Liver (tissue), 9 donors: ENCODE data around the gene ORAI3. TPM values are rescaled to one million over a fixed set of nuclear protein-coding genes. Genes with fewer than 3 reads are reported as not detected.

Experiments used
- DNase-seq: peaks from one replicate; pipeline ENCODE4 v3.0.0-alpha.2; 2017; ENCODE audit warnings: low spot score
- H3K27ac ChIP-seq, 2 donors: one replicate each; pipeline ENCODE4 v1.7.0; 2013; ENCODE audit warnings: inconsistent platforms in 2 of 2, low read length in 2 of 2, control low read depth in 1 of 2, low read depth in 1 of 2, mild to moderate bottlenecking in 1 of 2
- H3K27me3 ChIP-seq, 4 donors: one replicate each; pipeline versions ENCODE4 v1.6.1 to v1.7.0; 2013; ENCODE audit warnings: low read length in 3 of 4, inconsistent platforms in 1 of 4, mild to moderate bottlenecking in 1 of 4, moderate library complexity in 1 of 4; ENCODE audit not compliant: control insufficient read depth in 4 of 4, insufficient read depth in 4 of 4
- H3K36me3 ChIP-seq, 4 donors: one replicate each; pipeline versions ENCODE4 v1.6.1 to v1.7.0; 2013; ENCODE audit warnings: low read length in 3 of 4, mild to moderate bottlenecking in 3 of 4, low read depth in 1 of 4, moderate library complexity in 1 of 4; ENCODE audit not compliant: control insufficient read depth in 4 of 4, insufficient read depth in 3 of 4
- H3K4me1 ChIP-seq, 4 donors: one replicate each; pipeline versions ENCODE4 v1.6.1 to v1.7.0; 2013; ENCODE audit warnings: low read length in 3 of 4, mild to moderate bottlenecking in 3 of 4, moderate library complexity in 1 of 4; ENCODE audit not compliant: control insufficient read depth in 4 of 4, insufficient read depth in 4 of 4
- H3K4me3 ChIP-seq, 3 donors: one replicate each; pipeline versions ENCODE4 v1.6.1 to v1.7.0; 2013; ENCODE audit warnings: low read length in 3 of 3, control low read depth in 1 of 3, low read depth in 1 of 3, mild to moderate bottlenecking in 1 of 3
- H3K9ac ChIP-seq, 2 donors: one replicate each; pipeline ENCODE4 v1.7.0; 2013; ENCODE audit warnings: low read length in 2 of 2, mild to moderate bottlenecking in 2 of 2, moderate library complexity in 2 of 2, control low read depth in 1 of 2, low read depth in 1 of 2
- H3K9me3 ChIP-seq, 4 donors: one replicate each; pipeline versions ENCODE4 v1.6.1 to v1.7.0; 2013; ENCODE audit warnings: low read length in 3 of 4; ENCODE audit not compliant: control insufficient read depth in 4 of 4
- ATF3 ChIP-seq: IDR thresholded peaks from 2 replicates; pipeline ENCODE4 v1.6.1; 2016; ENCODE audit warnings: antibody characterized with exemption
- CTCF ChIP-seq: fragments of 150-350 bp; IDR thresholded peaks from 2 replicates; pipeline ENCODE4 v1.5.1; 2017; ENCODE audit warnings: improper control_type of control experiment, low read depth, low read length; ENCODE audit not compliant: missing input control
- EGR1 ChIP-seq, 2 donors: IDR thresholded peaks; 2 replicates each; pipeline ENCODE4 v1.6.1; 2016 to 2018; ENCODE audit warnings: antibody characterized with exemption in 2 of 2, low read depth in 2 of 2
- FOXA1 ChIP-seq: IDR thresholded peaks from 2 replicates; pipeline ENCODE4 v1.6.1; 2016; ENCODE audit warnings: antibody characterized with exemption
- FOXA2 ChIP-seq: IDR thresholded peaks from 2 replicates; pipeline ENCODE4 v1.6.1; 2016; ENCODE audit warnings: antibody characterized with exemption
- GABPA ChIP-seq, 2 donors: IDR thresholded peaks in 1 of 2; conservative IDR thresholded peaks in 1 of 2; 2 replicates each; pipeline ENCODE4 v1.6.1; 2016; ENCODE audit warnings: antibody characterized with exemption in 2 of 2, mild to moderate bottlenecking in 1 of 2, moderate library complexity in 1 of 2
- HNF4A ChIP-seq, 2 donors: conservative IDR thresholded peaks; 2 replicates each; pipeline ENCODE4 v1.6.1; 2016; ENCODE audit warnings: antibody characterized with exemption in 2 of 2, mild to moderate bottlenecking in 2 of 2
- HNF4G ChIP-seq: IDR thresholded peaks from 2 replicates; pipeline ENCODE4 v1.6.1; 2016; ENCODE audit warnings: antibody characterized with exemption
- JUND ChIP-seq, 2 donors: IDR thresholded peaks; 2 replicates each; pipeline ENCODE4 v1.6.1; 2016; ENCODE audit warnings: antibody characterized with exemption in 2 of 2
- MAX ChIP-seq: IDR thresholded peaks from 2 replicates; pipeline ENCODE4 v1.6.1; 2016; ENCODE audit warnings: antibody characterized with exemption
- NR2F2 ChIP-seq: IDR thresholded peaks from 2 replicates; pipeline ENCODE4 v1.6.1; 2016; ENCODE audit warnings: antibody characterized with exemption
- RAD21 ChIP-seq, 2 donors: IDR thresholded peaks; 2 replicates each; pipeline ENCODE4 v1.6.1; 2016; ENCODE audit warnings: antibody characterized with exemption in 2 of 2, mild to moderate bottlenecking in 2 of 2
- REST ChIP-seq: IDR thresholded peaks from 2 replicates; pipeline ENCODE4 v1.6.1; 2016; ENCODE audit warnings: antibody characterized with exemption, mild to moderate bottlenecking
- RXRA ChIP-seq, 2 donors: IDR thresholded peaks; 2 replicates each; pipeline ENCODE4 v1.6.1; 2017 to 2018; ENCODE audit warnings: antibody characterized with exemption in 2 of 2, mild to moderate bottlenecking in 1 of 2
- SP1 ChIP-seq: IDR thresholded peaks from 2 replicates; pipeline ENCODE4 v1.6.1; 2018; ENCODE audit warnings: antibody characterized with exemption, mild to moderate bottlenecking
- TAF1 ChIP-seq: conservative IDR thresholded peaks from 2 replicates; pipeline ENCODE4 v1.6.1; 2016; ENCODE audit warnings: antibody characterized with exemption, mild to moderate bottlenecking
- YY1 ChIP-seq: IDR thresholded peaks from 2 replicates; pipeline ENCODE4 v1.6.1; 2016; ENCODE audit warnings: antibody characterized with exemption, mild to moderate bottlenecking
- ZBTB33 ChIP-seq: IDR thresholded peaks from 2 replicates; pipeline ENCODE4 v1.6.1; 2016; ENCODE audit warnings: antibody characterized with exemption
- WGBS: extraction: QIAGEN DNeasy Blood & Tissue Kit; methylation state at CpG from one replicate; pipeline ENCODE4 v1.1.7; 2013; 5-methylcytosine and 5-hydroxymethylcytosine counted together
- polyA plus RNA-seq, 2 donors: library from polyadenylated mRNA; stranded (reverse) in 1 of 2; unstranded in 1 of 2; fragments of 200-250 nt in 1 of 2; fragments of >200 nt in 1 of 2; fragmentation: Nextera tagmentation in 1 of 2; extraction: Ambion mirVana in 1 of 2; gene quantifications; one replicate each; pipeline versions ENCODE4 v1.2.1 to v1.2.3, GENCODE V29; 2013 to 2015
- total RNA-seq, 2 donors: library from RNA; depleted of rRNA; stranded (reverse); fragments of >200 nt; gene quantifications; one replicate each; pipeline ENCODE4 v1.2.3, GENCODE V29; 2014
- donor health status: healthy.
- donor health status: healthy.
- donor health status: healthy.
- donor health status: healthy.
- donor health status: healthy.

Gene ORAI3
- total and polyA plus RNA-seq, 4 donors: 26.6 to 39.1 (median 31.4) TPM

GRCh38 chr16:30983898-30984610, 35.2 kb downstream of the ORAI3 start:
- Histone ChIP-seq H3K36me3 (peaks cover 3 to 35% (median 14%) of the 10 kb centered on the region in 4 donors), H3K9me3 (no peaks in the 10 kb centered on the region), H3K9ac (no peak overlapping the region), H3K27me3 (no peaks in the 10 kb centered on the region), H3K4me1 (peaks cover 6 to 20% (median 13%) of the 10 kb centered on the region in 4 donors), H3K4me3 (no peak overlapping the region), H3K27ac (no peak overlapping the region)
- TF ChIP-seq HNF4A (conservative IDR thresholded peaks at IDR 0.05) (no peak), ZBTB33 (no peak), JUND (IDR thresholded peaks at IDR 0.05) (no peak), RXRA (IDR thresholded peaks at IDR 0.05) (no peak), ATF3 (no peak), NR2F2 (no peak), REST (no peak), EGR1 (IDR thresholded peaks at IDR 0.05; ENCODE audit: low read depth in 2 of 2) (no peak), YY1 (no peak), FOXA1 (no peak), MAX (no peak), FOXA2 (no peak), HNF4G (no peak), GABPA (IDR thresholded peaks at IDR 0.05 in 1 of 2, conservative IDR thresholded peaks at IDR 0.05 in 1 of 2) (no peak), RAD21 (IDR thresholded peaks at IDR 0.05) (no peak), TAF1 (no peak), CTCF (no peak), SP1 (no peak)
- 86% methylated on average over 14 of the region's 14 CpGs for WGBS
- no peak for DNase-seq
